A549 treated with Mapracorat at 1 μM for 4 hours (cell line): ENCODE results near the gene ZNF514. TPM values are rescaled to one million over a fixed set of nuclear protein-coding genes. Genes with fewer than 3 reads are reported as not detected.

Experiments
- total RNA-seq: library from RNA; stranded (reverse); fragments of 200-300 nt; extraction: Qiagen RNA extraction; gene quantifications from 5 replicates; pipeline ENCODE4 v1.2.3, GENCODE V29; 2022

The ZNF514 gene
- total RNA-seq: 5.9 to 7.7 TPM (median 6.2 TPM) in 5 replicates

GRCh38 chr2:95159690-95160449 lies at the start of gene ZNF514:
TSS of gene ZNF514 (minus strand) at chr2:95159848. CDS start at chr2:95153253, 6,595 bp downstream.

GRCh38 chr2:95207111-95207961 lies 47.7 kb upstream of the ZNF514 start, which contains the start of gene ZNF892:
TSS of gene ZNF892 (plus strand) at chr2:95207521. CDS start at chr2:95207816, 295 bp downstream.

GRCh38 chr2:95165371-95166064 lies 5.9 kb upstream of the ZNF514 start, which contains the start of gene ZNF2:
TSS of gene ZNF2 (plus strand) at chr2:95165809. CDS start at chr2:95176227, 10,418 bp downstream.

GRCh38 chr2:95121407-95122196 lies 38.0 kb downstream of the ZNF514 start, which contains the start of gene MRPS5:
TSS of gene MRPS5 (minus strand) at chr2:95121808. CDS start at chr2:95121791, 17 bp downstream.

Other genes with a start within 250 kb of the ZNF514 start
- 0.12 to 0.21 TPM in 2 of 5 replicates, not detected in the others for gene MAL, start 134.1 kb downstream of the ZNF514 start, total RNA-seq
- gene MRPS5, start 38.0 kb downstream of the ZNF514 start, total RNA-seq: 71.3 to 79.1 TPM (median 72.9 TPM) in 5 replicates
- 2.8 to 4.8 TPM (median 3.2 TPM) in 5 replicates for gene ZNF2, start 6.0 kb upstream of the ZNF514 start, total RNA-seq
- 0.25 to 0.59 TPM (median 0.35 TPM) in 5 replicates for gene ZNF892, start 47.7 kb upstream of the ZNF514 start, total RNA-seq
- not detected in 5 replicates for gene PROM2, start 114.6 kb upstream of the ZNF514 start, total RNA-seq
- 0.97 to 2.3 TPM (median 2.1 TPM) in 5 replicates for gene KCNIP3, start 137.5 kb upstream of the ZNF514 start, total RNA-seq
- gene FAHD2A, start 242.9 kb upstream of the ZNF514 start, total RNA-seq: 27.8 to 33.1 TPM (median 29.3 TPM) in 5 replicates